HG02588 (cell line): ENCODE results near the gene KRTAP10-6.
"Not testable (repeated sequence)": the region's sequence is repeated elsewhere in the genome, so short reads cannot be mapped to it uniquely, and the experiment has no call there.

Experiments
- ATAC-seq: cut with Tn5 transposase; IDR thresholded peaks from one replicate; pipeline ENCODE4 v1.9.1; 2021; ENCODE audit warnings: mild to moderate bottlenecking, moderate library complexity; ENCODE audit not compliant: unreplicated experiment

KRTAP10-6 gene

GRCh38 chr21:44579833-44580144, 12.5 kb downstream of the KRTAP10-6 start:
- no peak for ATAC-seq

GRCh38 chr21:44579056-44579832, 13.1 kb downstream of the KRTAP10-6 start:
- no peak for ATAC-seq

- no peak for ATAC-seq
These were observed 13.8 kb downstream of the KRTAP10-6 start for GRCh38 chr21:44578371-44579055.

- ATAC-seq: no peak
These were observed 16.3 kb downstream of the KRTAP10-6 start for GRCh38 chr21:44576025-44576420.

- ATAC-seq: no peak
These were observed 16.8 kb downstream of the KRTAP10-6 start for GRCh38 chr21:44575307-44576024.

- no peak for ATAC-seq
These were observed 17.6 kb downstream of the KRTAP10-6 start for GRCh38 chr21:44574457-44575306.

GRCh38 chr21:44573630-44574456, 18.5 kb downstream of the KRTAP10-6 start, which contains the start of gene KRTAP10-4:
Gene KRTAP10-4 (plus strand): TSS chr21:44573729. CDS start chr21:44573759, 30 bp downstream.
- not testable (repeated sequence) for ATAC-seq

- no peak for ATAC-seq
These were observed 19.2 kb downstream of the KRTAP10-6 start for GRCh38 chr21:44572959-44573583.

- ATAC-seq: no peak
These were observed 20.2 kb downstream of the KRTAP10-6 start for GRCh38 chr21:44571844-44572782.

- ATAC-seq: no peak
These were observed 21.0 kb downstream of the KRTAP10-6 start for GRCh38 chr21:44571296-44571695.

- no peak for ATAC-seq
These were observed 22.3 kb downstream of the KRTAP10-6 start for GRCh38 chr21:44569861-44570517.

- no peak for ATAC-seq
These were observed 23.4 kb downstream of the KRTAP10-6 start for GRCh38 chr21:44568667-44569556.

GRCh38 chr21:44568261-44568660, 24.0 kb downstream of the KRTAP10-6 start:
- ATAC-seq: no peak

- no peak for ATAC-seq
These were observed 24.7 kb downstream of the KRTAP10-6 start for GRCh38 chr21:44567481-44568171.

GRCh38 chr21:44566403-44566802, 25.9 kb downstream of the KRTAP10-6 start:
- ATAC-seq: no peak

GRCh38 chr21:44564886-44565598, 27.3 kb downstream of the KRTAP10-6 start:
- no peak for ATAC-seq
